Embryonic facial prominence (tissue), 1 donor: ENCODE results near the gene ZNF37A.
"Not testable (repeated sequence)": the region's sequence is repeated elsewhere in the genome, so short reads cannot be mapped to it uniquely, and the experiment has no call there.

Experiments
- DNase-seq: peaks from one replicate; pipeline ENCODE4 v3.0.0-alpha.2; 2016; ENCODE audit errors: extremely low spot score

ZNF37A gene

GRCh38 chr10:38150891-38151463, 56.8 kb downstream of the ZNF37A start:
- not testable (repeated sequence) for DNase-seq

- no peak for DNase-seq
These were observed 62.5 kb downstream of the ZNF37A start for GRCh38 chr10:38156416-38157269.

GRCh38 chr10:38157270-38157685, 63.1 kb downstream of the ZNF37A start:
- no peak for DNase-seq

- no peak for DNase-seq
These were observed 64.9 kb downstream of the ZNF37A start for GRCh38 chr10:38159004-38159403.

GRCh38 chr10:38163617-38164016, 69.5 kb downstream of the ZNF37A start:
- DNase-seq: no peak

- DNase-seq: no peak
These were observed 80.2 kb downstream of the ZNF37A start for GRCh38 chr10:38174336-38174735.

GRCh38 chr10:38184477-38184876, 90.3 kb downstream of the ZNF37A start:
- no peak for DNase-seq
